Measurements from ENCODE around the gene SPTSSA. TPM values are rescaled to one million over a fixed set of nuclear protein-coding genes. Genes with fewer than 3 reads are reported as not detected.
"Not testable (repeated sequence)": the region's sequence is repeated elsewhere in the genome, so short reads cannot be mapped to it uniquely, and the experiment has no call there.

Gene SPTSSA
- total RNA-seq, 2 donors from 2014 or later: 25.4 to 25.7 TPM

DNA sequence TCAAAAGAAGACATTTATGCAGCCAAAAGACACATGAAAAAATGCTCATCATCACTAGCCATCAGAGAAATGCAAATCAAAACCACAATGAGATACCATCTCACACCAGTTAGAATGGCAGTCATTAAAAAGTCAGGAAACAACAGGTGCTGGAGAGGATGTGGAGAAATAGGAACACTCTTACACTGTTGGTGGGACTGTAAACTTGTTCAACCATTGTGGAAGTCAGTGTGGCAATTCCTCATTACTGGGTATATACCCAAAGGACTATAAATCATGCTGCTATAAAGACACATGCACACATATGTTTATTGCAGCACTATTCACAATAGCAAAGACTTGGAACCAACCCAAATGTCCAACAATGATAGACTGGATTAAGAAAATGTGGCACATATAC, 76.2 kb downstream of the SPTSSA start:
- intact Hi-C loops (cut with DNase I); DNase-seq (ENCODE audit: low spot score): not testable (repeated sequence)

DNA sequence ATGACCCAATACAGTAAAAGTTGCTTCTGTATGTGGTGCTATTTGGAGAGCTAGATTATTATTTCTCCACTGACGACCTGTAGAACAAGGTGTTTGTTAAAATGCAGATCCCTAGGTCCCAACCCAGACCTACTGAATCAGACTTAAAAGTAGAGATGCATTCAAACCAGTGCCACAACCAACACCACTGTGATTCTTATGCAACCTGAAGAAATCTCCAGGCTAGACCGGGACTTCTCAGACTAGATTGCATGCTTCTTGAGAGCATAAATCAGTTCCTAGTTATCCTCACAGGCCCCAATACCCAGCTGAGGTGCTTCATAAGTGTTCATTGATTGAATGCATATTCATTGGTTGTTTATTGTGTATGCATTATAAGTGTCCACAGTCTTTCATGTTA, 78.2 kb downstream of the SPTSSA start:
- no peak for DNase-seq (ENCODE audit: low spot score)
- intact Hi-C loops (cut with DNase I): no loop called here

Other genes starting within 250 kb of the SPTSSA start
- gene EAPP, start 77.5 kb upstream of the SPTSSA start, total RNA-seq: 10 to 100 TPM; 22.4 to 30.9 TPM
- 10 to 100 TPM; 83.7 to 84.6 TPM for gene SNX6, start 167.9 kb upstream of the SPTSSA start, total RNA-seq